ENCODE measurements around the gene PTPRT. TPM values are rescaled to one million over a fixed set of nuclear protein-coding genes. Genes with fewer than 3 reads are reported as not detected.

The PTPRT gene
- total RNA-seq, 1 experiment from 2014 or later = 0.13 TPM

DNA sequence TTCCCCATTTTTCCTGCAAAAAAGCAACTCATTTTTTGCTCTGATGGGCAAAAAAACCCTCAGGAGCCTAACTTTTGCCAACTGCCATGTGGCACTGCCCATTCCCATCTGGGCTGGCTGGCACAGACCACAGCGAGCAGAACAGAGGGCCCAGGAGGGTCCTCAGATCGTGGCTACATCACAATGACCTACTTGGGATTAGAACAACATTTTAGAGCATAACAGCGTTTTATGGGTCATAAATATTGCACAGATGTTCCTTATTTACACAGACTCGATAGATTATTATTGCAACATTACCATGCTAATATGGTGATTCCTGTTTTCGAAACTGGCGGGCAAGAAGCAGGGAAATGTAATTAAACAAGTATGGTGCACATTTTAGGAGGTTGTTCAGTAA lies 28.0 kb downstream of the PTPRT start:
- Histone ChIP-seq H2BK12ac (ENCODE audit: insufficient read length, low read depth, low read length) (no peak overlapping the region), H3K4ac (ENCODE audit: low read depth, low read length) (no peak overlapping the region), H3K4me1 (ENCODE audit: insufficient read depth, low read length) (no peaks in the 10 kb centered on the region), H3K4me2 (ENCODE audit: insufficient read depth, insufficient read length, low read length) (no peak overlapping the region), H3T11ph (ENCODE audit: low read length) (no peak overlapping the region), H4K91ac (ENCODE audit: insufficient read length, low read depth, low read length) (no peak overlapping the region), H3K9ac (ENCODE audit: extremely low read depth, insufficient read length, low read length) (no peak overlapping the region), H3K27ac (ENCODE audit: insufficient read length, low read depth, low read length) (no peak overlapping the region), H3K23ac (ENCODE audit: insufficient read length, low read depth, low read length) (no peak overlapping the region), H2AFZ (ENCODE audit: low read length) (no peak overlapping the region), H3K27me3 (ENCODE audit: insufficient read depth, low read length) (no peaks in the 10 kb centered on the region), H4K5ac (ENCODE audit: insufficient read length, low read depth, low read length) (no peak overlapping the region), H3K14ac (ENCODE audit: insufficient read depth, low read length) (no peak overlapping the region), H3K9me3 (ENCODE audit: control insufficient read depth, low read depth, low read length) (no peaks in the 10 kb centered on the region), H2BK5ac (ENCODE audit: insufficient read length, low read length) (no peak overlapping the region), H2BK120ac (ENCODE audit: low read depth, low read length, poor library complexity, severe bottlenecking) (no peak overlapping the region), H2AK5ac (ENCODE audit: insufficient read length, low read length) (no peak overlapping the region), H3K56ac (ENCODE audit: insufficient read length, low read depth, low read length) (no peak overlapping the region), H3K23me2 (ENCODE audit: insufficient read length, low read depth, low read length, poor library complexity, severe bottlenecking) (no peaks in the 10 kb centered on the region), H4K8ac (replicated peaks; ENCODE audit: insufficient read length, low read depth, low read length) (no peak overlapping the region), H3K79me2 (ENCODE audit: insufficient read depth, low read length) (no peaks in the 10 kb centered on the region), H3K18ac (ENCODE audit: insufficient read length, low read depth, low read length) (no peak overlapping the region), H2BK20ac (ENCODE audit: low read depth, low read length, poor library complexity, severe bottlenecking) (no peak overlapping the region), H4K20me1 (ENCODE audit: control insufficient read depth, insufficient read depth, insufficient read length) (no peaks in the 10 kb centered on the region), H3K79me1 (ENCODE audit: insufficient read depth, low read depth, low read length, poor library complexity, severe bottlenecking) (no peaks in the 10 kb centered on the region), H2BK15ac (ENCODE audit: low read depth, low read length) (no peak overlapping the region)
- TF ChIP-seq, protein P1, sequence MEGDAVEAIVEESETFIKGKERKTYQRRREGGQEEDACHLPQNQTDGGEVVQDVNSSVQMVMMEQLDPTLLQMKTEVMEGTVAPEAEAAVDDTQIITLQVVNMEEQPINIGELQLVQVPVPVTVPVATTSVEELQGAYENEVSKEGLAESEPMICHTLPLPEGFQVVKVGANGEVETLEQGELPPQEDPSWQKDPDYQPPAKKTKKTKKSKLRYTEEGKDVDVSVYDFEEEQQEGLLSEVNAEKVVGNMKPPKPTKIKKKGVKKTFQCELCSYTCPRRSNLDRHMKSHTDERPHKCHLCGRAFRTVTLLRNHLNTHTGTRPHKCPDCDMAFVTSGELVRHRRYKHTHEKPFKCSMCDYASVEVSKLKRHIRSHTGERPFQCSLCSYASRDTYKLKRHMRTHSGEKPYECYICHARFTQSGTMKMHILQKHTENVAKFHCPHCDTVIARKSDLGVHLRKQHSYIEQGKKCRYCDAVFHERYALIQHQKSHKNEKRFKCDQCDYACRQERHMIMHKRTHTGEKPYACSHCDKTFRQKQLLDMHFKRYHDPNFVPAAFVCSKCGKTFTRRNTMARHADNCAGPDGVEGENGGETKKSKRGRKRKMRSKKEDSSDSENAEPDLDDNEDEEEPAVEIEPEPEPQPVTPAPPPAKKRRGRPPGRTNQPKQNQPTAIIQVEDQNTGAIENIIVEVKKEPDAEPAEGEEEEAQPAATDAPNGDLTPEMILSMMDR (conservative IDR thresholded peaks at IDR 0.05) = no peak
- H3K4me1 Mint-ChIP-seq = no peaks in the 10 kb centered on the region
- H3K9me3 Mint-ChIP-seq = no peaks in the 10 kb centered on the region; a peak in 1 of 5 replicates
- H3K36me3 Mint-ChIP-seq (ENCODE audit: insufficient read depth in 1 of 3, low read depth in 3 of 3) = no peaks in the 10 kb centered on the region
- H3K27me3 Mint-ChIP-seq (ENCODE audit: low read depth) = peaks cover 15% of the 10 kb centered on the region
- no CpG with 5 or more reads among the region's 6 CpGs for WGBS (ENCODE audit: extremely low coverage, insufficient read length, low lambda C conversion rate)
- no peak overlapping the region for H3K27ac Mint-ChIP-seq
- DNase-seq = no peak
- no peak overlapping the region for H3K4me3 Mint-ChIP-seq
